HG02981 (cell line): ENCODE results near the gene NOD2.

Experiments
- ATAC-seq: cut with Tn5 transposase; IDR thresholded peaks from one replicate; pipeline ENCODE4 v1.9.1; 2021; ENCODE audit warnings: mild to moderate bottlenecking, moderate library complexity; ENCODE audit not compliant: unreplicated experiment

Gene NOD2

DNA sequence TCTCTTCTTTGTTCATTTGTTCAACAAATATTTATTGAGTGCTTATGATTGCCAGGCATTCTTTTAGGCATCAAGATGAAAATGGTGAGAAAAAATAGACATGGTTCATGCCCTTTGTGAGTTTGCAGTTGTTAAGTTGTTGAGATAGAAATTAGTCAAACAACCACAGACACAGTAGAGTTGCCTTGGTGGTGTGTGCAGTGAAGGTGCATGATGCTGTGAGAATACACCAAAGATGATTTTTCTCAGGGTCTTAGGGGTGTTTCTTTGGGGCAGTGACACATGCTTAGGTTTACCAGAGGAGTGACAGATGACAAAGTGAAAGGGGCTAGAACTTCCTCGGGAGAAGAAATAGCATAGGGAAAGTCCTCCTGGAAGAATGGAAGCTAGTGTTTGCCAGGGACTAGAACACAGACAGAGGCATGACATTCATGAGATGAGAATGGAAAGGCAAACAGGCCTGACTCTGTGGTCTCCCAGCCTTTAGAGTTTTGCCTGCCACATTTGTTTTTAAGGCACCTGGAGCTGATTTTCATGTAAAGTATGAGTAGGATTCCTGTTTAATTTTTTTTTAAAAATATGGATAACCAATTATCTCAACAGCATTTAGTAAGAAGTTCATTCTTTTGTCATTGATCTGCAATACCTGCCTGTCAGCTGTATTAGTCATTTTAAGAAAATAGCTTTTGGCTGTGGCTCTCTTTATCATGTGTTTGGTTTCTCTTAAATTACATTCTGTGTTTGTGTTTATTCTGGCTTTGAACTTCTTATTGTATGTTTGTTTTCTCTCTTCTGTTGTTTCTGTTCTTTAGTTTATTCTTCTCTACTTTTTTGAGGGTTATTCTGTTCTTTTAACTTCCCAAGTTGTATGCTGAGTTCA lies 85.1 kb downstream of the NOD2 start:
- ATAC-seq = no peak

DNA sequence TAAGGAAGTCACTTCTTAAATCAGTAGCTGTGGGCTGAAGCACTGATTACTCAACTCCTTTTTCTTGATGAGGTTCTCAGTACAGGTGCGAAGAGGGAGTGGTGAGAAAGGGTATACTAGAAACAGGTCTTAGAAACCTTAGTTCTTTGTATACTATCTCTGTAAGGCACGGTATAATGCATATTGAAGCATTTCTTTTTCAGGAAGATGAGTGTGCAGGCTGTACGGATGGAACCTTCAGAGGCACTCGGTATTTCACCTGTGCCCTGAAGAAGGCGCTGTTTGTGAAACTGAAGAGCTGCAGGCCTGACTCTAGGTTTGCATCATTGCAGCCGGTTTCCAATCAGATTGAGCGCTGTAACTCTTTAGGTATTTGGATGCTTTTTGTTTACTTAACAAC lies 87.6 kb downstream of the NOD2 start:
- no peak for ATAC-seq

DNA sequence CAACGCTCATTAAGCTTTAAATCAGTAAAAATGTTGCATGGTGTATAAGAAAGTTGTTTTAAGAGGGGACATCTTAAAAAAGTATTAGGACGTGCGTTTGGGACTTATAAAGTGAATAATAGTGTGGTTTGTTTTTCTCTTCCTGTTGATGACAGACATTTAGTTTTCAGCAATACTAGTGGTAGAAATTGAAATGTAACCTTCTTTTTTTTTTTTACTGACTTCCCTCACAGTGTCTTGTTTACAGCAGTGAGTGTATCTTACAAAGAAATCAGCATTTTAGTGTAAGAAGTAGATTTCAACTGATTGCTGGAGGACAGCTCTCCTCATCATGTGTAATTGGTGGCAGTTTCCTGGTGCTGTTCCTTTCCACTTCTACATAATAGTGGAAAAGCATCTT lies 88.1 kb downstream of the NOD2 start:
- no peak for ATAC-seq
